Panc1 (cell line): ENCODE measurements around the gene ZNF189. TPM values are rescaled to one million over a fixed set of nuclear protein-coding genes. Genes with fewer than 3 reads are reported as not detected.

Source experiments
- ATAC-seq: fragments of 200-7000 bp; cut with Tn5 transposase; 2 replicates; pipeline ENCODE4 v1.9.1; 2020; ENCODE audit warnings: mild to moderate bottlenecking, moderate library complexity
- BruUV-seq: library from RNA; stranded (reverse); fragments of 400-500 nt; replicated peaks from 2 replicates; lab custom pipeline; 2021; lab: Mats Ljungman, UMichigan
- CTCF ChIA-PET: fragments of 300-600 bp; sonication (Branson Sonifier 250); formaldehyde crosslinking; loops from one replicate; lab custom pipeline; 2022; ENCODE audit warnings: antibody characterized with exemption; lab: Charles Lee
- POLR2A ChIA-PET: fragments of 300-600 bp; sonication (Branson Sonifier 250); formaldehyde crosslinking; loops from one replicate; lab custom pipeline; 2022; ENCODE audit warnings: antibody characterized with exemption; lab: Charles Lee
- DNase-seq: peaks from one replicate; pipeline ENCODE4 v3.0.0-alpha.2; 2010; ENCODE audit warnings: low read depth, low spot score
- H3K27ac ChIP-seq: 2 replicates; pipeline ENCODE4 v1.5.1; 2011; ENCODE audit warnings: mild to moderate bottlenecking, low read length, inconsistent platforms
- H3K27me3 ChIP-seq: fragments of 200-500 bp; sonication (Bioruptor generic); 2 replicates; pipeline ENCODE4 v1.6.0; 2014; ENCODE audit warnings: low read length, inconsistent platforms; ENCODE audit not compliant: control insufficient read depth, insufficient read depth
- H3K36me3 ChIP-seq: fragments of 200-500 bp; sonication (Bioruptor generic); 2 replicates; pipeline ENCODE4 v1.5.1; 2014; ENCODE audit warnings: inconsistent platforms, mild to moderate bottlenecking, low read length, moderate library complexity; ENCODE audit not compliant: control insufficient read depth, insufficient read depth
- H3K4me1 ChIP-seq: 2 replicates; pipeline ENCODE4 v1.5.1; 2011; ENCODE audit warnings: inconsistent platforms, mild to moderate bottlenecking, low read length, moderate library complexity; ENCODE audit not compliant: control insufficient read depth, insufficient read depth
- H3K4me3 ChIP-seq, 2 experiments: 2 replicates each; pipeline ENCODE4 v1.5.1; 2011 to 2012; ENCODE audit warnings: low read depth in 2 of 2, low read length in 2 of 2, mild to moderate bottlenecking in 2 of 2, inconsistent platforms in 1 of 2, moderate library complexity in 1 of 2
- H3K9me3 ChIP-seq: fragments of 200-500 bp; sonication (Bioruptor generic); 2 replicates; pipeline ENCODE4 v1.5.1; 2014; ENCODE audit warnings: low read depth, mild to moderate bottlenecking, inconsistent platforms, low read length, moderate library complexity; ENCODE audit not compliant: control insufficient read depth, insufficient read depth
- CTCF ChIP-seq: fragments of 450-650 bp; IDR thresholded peaks from 2 replicates; pipeline ENCODE4 v1.5.1; 2017; ENCODE audit warnings: mild to moderate bottlenecking
- POLR2AphosphoS5 ChIP-seq: IDR thresholded peaks from 2 replicates; pipeline ENCODE4 v1.6.1; 2012; ENCODE audit warnings: mild to moderate bottlenecking, low read depth, low read length, moderate library complexity
- REST ChIP-seq, 2 experiments: IDR thresholded peaks; 2 replicates each; pipeline ENCODE4 v1.6.1; 2011 to 2012; ENCODE audit warnings: low read depth in 2 of 2, control low read depth in 1 of 2, low read length in 1 of 2, mild to moderate bottlenecking in 1 of 2, moderate library complexity in 1 of 2; ENCODE audit not compliant: insufficient read depth in 1 of 2
- SIN3A ChIP-seq: IDR thresholded peaks from 2 replicates; pipeline ENCODE4 v1.6.1; 2012; ENCODE audit warnings: low read depth, mild to moderate bottlenecking, low read length, moderate library complexity, borderline replicate concordance; ENCODE audit not compliant: insufficient read depth
- TCF7L2 ChIP-seq: IDR thresholded peaks from 2 replicates; pipeline ENCODE4 v1.6.1; 2011; ENCODE audit warnings: mild to moderate bottlenecking, low read depth, low read length, inconsistent platforms
- in situ Hi-C: cut with HindIII; loops from 2 replicates; pipeline ENCODE4 v1.10.0; 2016; ENCODE audit warnings: low sequenced_read_pairs, low pct_unique_long_range_greater_than_20kb
- intact Hi-C: fragments of 100-400 bp; cut with micrococcal nuclease; formaldehyde crosslinking; loops from one replicate; pipeline ENCODE4 v1.10.0; 2022; ENCODE audit not compliant: unreplicated experiment
- total RNA-seq: library from RNA; stranded (reverse); gene quantifications from one replicate; pipeline ENCODE4 v1.2.1, GENCODE V29; 2021; ENCODE audit not compliant: unreplicated experiment

ZNF189 gene
- total RNA-seq, 1 experiment from 2014 or later, result 7.0 TPM

GRCh38 chr9:101356619-101357018 is 42.0 kb upstream of the ZNF189 start:
- no peaks in the 10 kb centered on the region for H3K36me3 ChIP-seq
- BruUV-seq, result no TSS peak
- H3K4me1 ChIP-seq, result no peaks in the 10 kb centered on the region
- no peaks in the 10 kb centered on the region for H3K27me3 ChIP-seq
- ChIA-PET CTCF (no interaction called here), POLR2A (no interaction called here)
- DNase-seq, result no peak
- H3K27ac ChIP-seq, result no peak overlapping the region
- H3K9me3 ChIP-seq, result no peaks in the 10 kb centered on the region
- no peak overlapping the region for H3K4me3 ChIP-seq
- in situ Hi-C loops (no loop called here), intact Hi-C loops (no loop called here)
- ATAC-seq, result no peak
- TF ChIP-seq SIN3A, result no peak
- no peak for TF ChIP-seq TCF7L2
- TF ChIP-seq CTCF, result no peak

GRCh38 chr9:101359679-101360078 is 39.0 kb upstream of the ZNF189 start:
- Histone ChIP-seq H3K4me3 (no peak overlapping the region), H3K27ac (no peak overlapping the region), H3K4me1 (no peaks in the 10 kb centered on the region), H3K9me3 (no peaks in the 10 kb centered on the region), H3K27me3 (no peaks in the 10 kb centered on the region), H3K36me3 (no peaks in the 10 kb centered on the region)
- CTCF ChIA-PET, result no interaction called here
- POLR2A ChIA-PET, result no interaction called here
- intact Hi-C loops, result no loop called here
- TF ChIP-seq CTCF, result no peak
- TF ChIP-seq SIN3A, result no peak
- no peak for TF ChIP-seq TCF7L2
- no peak for TF ChIP-seq REST (IDR thresholded peaks at IDR 0.05; ENCODE audit: insufficient read depth in 1 of 2, low read depth in 2 of 2, low read length in 1 of 2)
- no peak for TF ChIP-seq POLR2AphosphoS5
- in situ Hi-C loops, result no loop called here
- ATAC-seq, result no peak
- no TSS peak for BruUV-seq
- DNase-seq, result no peak

GRCh38 chr9:101360647-101361046 is 38.0 kb upstream of the ZNF189 start:
- POLR2A ChIA-PET, result no interaction called here
- ATAC-seq (no peak), DNase-seq (no peak)
- CTCF ChIA-PET, result no interaction called here
- Histone ChIP-seq H3K9me3 (no peaks in the 10 kb centered on the region), H3K27ac (no peak overlapping the region), H3K4me3 (no peak overlapping the region), H3K27me3 (no peaks in the 10 kb centered on the region), H3K4me1 (no peaks in the 10 kb centered on the region), H3K36me3 (no peaks in the 10 kb centered on the region)
- in situ Hi-C loops, result no loop called here
- intact Hi-C loops, result no loop called here
- BruUV-seq, result no TSS peak
- TF ChIP-seq TCF7L2, result no peak
- no peak for TF ChIP-seq POLR2AphosphoS5
- TF ChIP-seq REST (IDR thresholded peaks at IDR 0.05; ENCODE audit: insufficient read depth in 1 of 2, low read depth in 2 of 2, low read length in 1 of 2), result no peak
- no peak for TF ChIP-seq CTCF
- TF ChIP-seq SIN3A, result no peak
